Measurements from ENCODE around the gene PRG2. TPM values are rescaled to one million over a fixed set of nuclear protein-coding genes. Genes with fewer than 3 reads are reported as not detected.

Gene PRG2
- total RNA-seq, result not detected in 2 replicates

GRCh38 chr11:57390535-57390934, at the start of gene PRG2:
PRG2 (minus strand) TSS chr11:57390650; CDS start chr11:57389944, 706 bp downstream.

GRCh38 chr11:57426929-57427726, 36.7 kb upstream of the PRG2 start, which contains the start of gene SLC43A3:
SLC43A3 (minus strand) TSS chr11:57427121; CDS start chr11:57426172, 949 bp downstream.

GRCh38 chr11:57380975-57381374, 9.5 kb downstream of the PRG2 start, which contains the start of gene PRG3:
PRG3 (minus strand) TSS chr11:57381150; CDS start chr11:57380708, 442 bp downstream.

GRCh38 chr11:57338142-57338541, 52.3 kb downstream of the PRG2 start, which contains the start of gene P2RX3:
P2RX3 (plus strand) TSS chr11:57338352; CDS start chr11:57338551, 199 bp downstream.

Other genes with a start within 250 kb of the PRG2 start
- not detected in 2 replicates for gene LRRC55, start 208.7 kb downstream of the PRG2 start, total RNA-seq
- gene APLNR, start 153.4 kb downstream of the PRG2 start, total RNA-seq, result not detected in 2 replicates
- gene TNKS1BP1, start 65.7 kb downstream of the PRG2 start, total RNA-seq, result 75.8 and 146 TPM in 2 replicates
- gene SSRP1, start 54.8 kb downstream of the PRG2 start, total RNA-seq, result 74.0 and 131 TPM in 2 replicates
- not detected in 2 replicates for gene P2RX3, start 52.3 kb downstream of the PRG2 start, total RNA-seq
- not detected in 2 replicates for gene PRG3, start 9.5 kb downstream of the PRG2 start, total RNA-seq
- gene SLC43A3, start 36.5 kb upstream of the PRG2 start, total RNA-seq, result 15.7 and 44.2 TPM in 2 replicates
- gene RTN4RL2, start 69.9 kb upstream of the PRG2 start, total RNA-seq, result 0.16 and 4.4 TPM in 2 replicates
- gene SLC43A1, start 125.1 kb upstream of the PRG2 start, total RNA-seq, result 9.8 and 12.4 TPM in 2 replicates
- gene TIMM10, start 140.1 kb upstream of the PRG2 start, total RNA-seq, result 37.6 and 71.2 TPM in 2 replicates
- not detected in 2 replicates for gene SMTNL1, start 146.9 kb upstream of the PRG2 start, total RNA-seq
- 11.9 and 50.8 TPM in 2 replicates for gene UBE2L6, start 177.0 kb upstream of the PRG2 start, total RNA-seq
- gene SERPING1, start 207.0 kb upstream of the PRG2 start, total RNA-seq, result 5.1 and 28.6 TPM in 2 replicates

Data from mesangial cell (primary cell).